ENCODE results near the gene RPL36.

RPL36 gene

DNA sequence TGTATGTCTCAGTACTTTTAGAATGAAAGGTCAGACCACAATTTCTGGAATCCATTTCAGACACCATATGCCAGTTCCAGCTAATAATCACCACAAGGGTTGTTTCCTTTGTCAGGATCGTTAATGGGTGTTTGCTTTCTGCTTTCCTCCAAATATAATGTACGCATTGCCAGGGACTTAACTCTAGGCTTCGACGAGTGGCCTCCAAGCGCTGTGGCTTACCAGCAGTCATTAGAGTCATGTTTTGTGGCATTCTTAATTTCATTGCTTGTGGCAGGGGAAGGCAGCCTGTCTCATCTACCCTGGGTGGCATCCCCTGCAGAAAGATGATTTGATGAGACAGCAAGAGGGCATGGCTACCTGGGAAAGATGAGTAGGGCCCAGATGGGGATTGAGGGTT, 44.7 kb upstream of the RPL36 start:
- Histone ChIP-seq H3K36me3 (ENCODE audit: control insufficient read depth, insufficient read depth, low read length) (no peaks in the 10 kb centered on the region), H3K9ac (no peak overlapping the region), H3K4me2 (ENCODE audit: low read length) (no peak overlapping the region), H3K27me3 (ENCODE audit: control insufficient read depth, insufficient read depth, low read length) (no peaks in the 10 kb centered on the region), H3K9me3 (ENCODE audit: control insufficient read depth, low read length) (no peaks in the 10 kb centered on the region), H3K27ac (no peak overlapping the region), H3K4me3 (ENCODE audit: low read depth, low read length) (no peak overlapping the region), H3K79me2 (peaks cover 69% of the 10 kb centered on the region), H3K4me1 (no peaks in the 10 kb centered on the region), H2AFZ (no peak overlapping the region)
- TF ChIP-seq, protein P1, sequence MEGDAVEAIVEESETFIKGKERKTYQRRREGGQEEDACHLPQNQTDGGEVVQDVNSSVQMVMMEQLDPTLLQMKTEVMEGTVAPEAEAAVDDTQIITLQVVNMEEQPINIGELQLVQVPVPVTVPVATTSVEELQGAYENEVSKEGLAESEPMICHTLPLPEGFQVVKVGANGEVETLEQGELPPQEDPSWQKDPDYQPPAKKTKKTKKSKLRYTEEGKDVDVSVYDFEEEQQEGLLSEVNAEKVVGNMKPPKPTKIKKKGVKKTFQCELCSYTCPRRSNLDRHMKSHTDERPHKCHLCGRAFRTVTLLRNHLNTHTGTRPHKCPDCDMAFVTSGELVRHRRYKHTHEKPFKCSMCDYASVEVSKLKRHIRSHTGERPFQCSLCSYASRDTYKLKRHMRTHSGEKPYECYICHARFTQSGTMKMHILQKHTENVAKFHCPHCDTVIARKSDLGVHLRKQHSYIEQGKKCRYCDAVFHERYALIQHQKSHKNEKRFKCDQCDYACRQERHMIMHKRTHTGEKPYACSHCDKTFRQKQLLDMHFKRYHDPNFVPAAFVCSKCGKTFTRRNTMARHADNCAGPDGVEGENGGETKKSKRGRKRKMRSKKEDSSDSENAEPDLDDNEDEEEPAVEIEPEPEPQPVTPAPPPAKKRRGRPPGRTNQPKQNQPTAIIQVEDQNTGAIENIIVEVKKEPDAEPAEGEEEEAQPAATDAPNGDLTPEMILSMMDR (IDR thresholded peaks at IDR 0.05) = no peak

- H3K27ac ChIP-seq = no peak overlapping the region
- no peak overlapping the region for H3K4me2 ChIP-seq (ENCODE audit: low read length)
- no peak overlapping the region for H3K9ac ChIP-seq
- no peaks in the 10 kb centered on the region for H3K4me1 ChIP-seq
- H3K4me3 ChIP-seq (ENCODE audit: low read depth, low read length) = no peak overlapping the region
- H2AFZ ChIP-seq = no peak overlapping the region
- peaks cover 67% of the 10 kb centered on the region for H3K79me2 ChIP-seq
- TF ChIP-seq, protein P1 (IDR thresholded peaks at IDR 0.05) = no peak
- no peaks in the 10 kb centered on the region for H3K36me3 ChIP-seq (ENCODE audit: control insufficient read depth, insufficient read depth, low read length)
- no peaks in the 10 kb centered on the region for H3K27me3 ChIP-seq (ENCODE audit: control insufficient read depth, insufficient read depth, low read length)
- no peaks in the 10 kb centered on the region for H3K9me3 ChIP-seq (ENCODE audit: control insufficient read depth, low read length)
Observed at GRCh38 chr19:5646703-5647102, 43.4 kb upstream of the RPL36 start.

DNA sequence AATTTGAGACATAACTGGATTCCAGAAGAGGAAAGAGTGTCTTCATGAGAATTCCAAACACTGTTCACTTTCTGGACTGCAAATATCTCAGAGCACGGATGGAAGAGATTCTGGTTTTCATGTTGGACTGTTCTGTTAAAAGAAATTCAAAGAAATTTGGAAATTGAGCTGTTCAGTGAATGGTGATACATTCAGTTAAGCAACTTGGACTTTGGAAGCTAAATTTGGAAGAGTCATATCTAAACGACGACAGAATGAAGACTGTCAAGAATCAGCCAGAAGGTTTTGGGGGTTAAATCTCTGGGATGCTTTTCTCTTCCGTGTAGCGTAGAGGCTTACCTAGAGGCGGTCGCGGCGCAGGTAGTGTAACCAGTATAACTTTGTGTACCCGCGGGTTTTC, 41.6 kb upstream of the RPL36 start:
- Histone ChIP-seq H3K4me3 (ENCODE audit: low read depth, low read length) (no peak overlapping the region), H3K4me2 (ENCODE audit: low read length) (no peak overlapping the region), H3K36me3 (ENCODE audit: control insufficient read depth, insufficient read depth, low read length) (no peaks in the 10 kb centered on the region), H3K9ac (no peak overlapping the region), H3K9me3 (ENCODE audit: control insufficient read depth, low read length) (no peaks in the 10 kb centered on the region), H3K79me2 (peaks cover 66% of the 10 kb centered on the region), H3K4me1 (no peaks in the 10 kb centered on the region), H2AFZ (no peak overlapping the region), H3K27me3 (ENCODE audit: control insufficient read depth, insufficient read depth, low read length) (no peaks in the 10 kb centered on the region), H3K27ac (no peak overlapping the region)
- TF ChIP-seq, protein P1 (IDR thresholded peaks at IDR 0.05) = no peak

- no peak overlapping the region for H3K4me3 ChIP-seq (ENCODE audit: low read depth, low read length)
- TF ChIP-seq, protein P1 (IDR thresholded peaks at IDR 0.05) = no peak
Observed at GRCh38 chr19:5651361-5651760, 38.7 kb upstream of the RPL36 start.

GRCh38 chr19:5652261-5652660, 37.8 kb upstream of the RPL36 start:
- Histone ChIP-seq H3K9me3 (ENCODE audit: control insufficient read depth, low read length) (no peaks in the 10 kb centered on the region), H3K79me2 (peaks cover 47% of the 10 kb centered on the region), H2AFZ (no peak overlapping the region), H3K36me3 (ENCODE audit: control insufficient read depth, insufficient read depth, low read length) (no peaks in the 10 kb centered on the region), H3K9ac (no peak overlapping the region), H3K4me1 (no peaks in the 10 kb centered on the region), H3K4me2 (ENCODE audit: low read length) (no peak overlapping the region), H3K27me3 (ENCODE audit: control insufficient read depth, insufficient read depth, low read length) (no peaks in the 10 kb centered on the region), H3K27ac (no peak overlapping the region), H3K4me3 (ENCODE audit: low read depth, low read length) (no peak overlapping the region)
- TF ChIP-seq, protein P1 (IDR thresholded peaks at IDR 0.05) = no peak

More at GRCh38 chr19:5651361-5651760, 38.7 kb upstream of the RPL36 start:
- Histone ChIP-seq H3K9ac (no peak overlapping the region), H3K9me3 (ENCODE audit: control insufficient read depth, low read length) (no peaks in the 10 kb centered on the region), H3K27me3 (ENCODE audit: control insufficient read depth, insufficient read depth, low read length) (no peaks in the 10 kb centered on the region), H3K4me2 (ENCODE audit: low read length) (no peak overlapping the region), H2AFZ (no peak overlapping the region), H3K79me2 (peaks cover 51% of the 10 kb centered on the region), H3K36me3 (ENCODE audit: control insufficient read depth, insufficient read depth, low read length) (no peaks in the 10 kb centered on the region), H3K27ac (no peak overlapping the region), H3K4me1 (no peaks in the 10 kb centered on the region)

Data from parathyroid adenoma (tissue), 2 donors.